GM12872 (cell line): ENCODE measurements around the gene KIAA0513.

Source experiments
- CTCF ChIP-seq: IDR thresholded peaks from 3 replicates; pipeline ENCODE4 v1.5.1; 2011; ENCODE audit warnings: low read depth, mild to moderate bottlenecking, low read length, moderate library complexity; ENCODE audit not compliant: insufficient read depth

KIAA0513 gene

DNA sequence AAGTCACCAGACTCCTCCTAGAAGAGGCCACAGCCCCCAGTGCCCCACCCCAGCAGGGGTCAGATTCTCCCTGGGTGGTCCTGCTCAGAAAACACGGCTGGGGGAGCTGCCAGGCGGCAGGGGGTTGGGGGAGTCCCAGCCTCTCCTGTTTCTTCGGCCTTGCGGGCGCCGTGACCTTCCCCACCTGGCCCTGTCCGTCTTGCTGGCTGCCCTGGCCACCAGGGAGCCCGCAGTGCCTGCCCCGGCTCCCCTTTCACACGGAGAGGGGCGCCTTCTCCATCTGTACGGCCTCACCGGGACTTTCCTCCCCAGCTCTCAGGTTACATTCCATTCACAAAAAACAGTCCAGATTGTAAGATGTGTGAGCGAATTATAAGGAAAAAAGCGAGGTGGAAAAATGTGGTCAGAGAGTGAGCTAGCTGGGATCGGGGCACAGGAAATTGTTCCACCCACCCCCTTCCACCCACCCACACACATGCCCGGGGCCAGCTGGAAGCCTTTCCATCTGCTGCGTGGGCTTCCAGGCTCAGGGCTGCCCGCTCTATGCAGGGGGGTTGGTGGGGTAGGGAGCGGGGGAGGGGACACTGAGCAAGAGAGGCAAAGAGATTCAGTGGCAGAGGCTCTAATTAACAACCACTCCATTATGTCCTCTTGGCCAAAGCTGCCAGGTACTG lies 99.2 kb downstream of the KIAA0513 start:
- TF ChIP-seq CTCF: no peak

DNA sequence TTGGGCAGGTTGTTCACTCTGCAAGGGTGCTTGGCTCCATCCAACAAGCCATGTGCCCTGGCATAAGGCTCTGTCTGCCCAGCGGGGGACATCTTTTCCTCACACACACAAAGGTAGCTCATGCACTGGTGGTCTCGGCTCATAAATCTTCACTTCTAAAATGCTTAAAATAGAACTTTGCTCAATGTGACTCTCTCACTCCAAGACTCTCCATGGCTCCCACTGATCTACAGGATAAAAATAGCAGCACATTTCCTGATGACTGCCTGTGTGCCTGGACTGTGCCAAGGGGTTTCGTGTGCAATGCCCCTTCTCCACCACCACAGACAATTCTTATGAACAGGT lies 99.8 kb downstream of the KIAA0513 start:
- TF ChIP-seq CTCF: no peak

GRCh38 chr16:85128079-85128837 lies 100.7 kb downstream of the KIAA0513 start:
- no peak for TF ChIP-seq CTCF

GRCh38 chr16:85129876-85130704 lies 102.5 kb downstream of the KIAA0513 start:
- no peak for TF ChIP-seq CTCF

- TF ChIP-seq CTCF: no peak
Measured at GRCh38 chr16:85130705-85131028, 103.1 kb downstream of the KIAA0513 start.

GRCh38 chr16:85132456-85133289 lies 105.1 kb downstream of the KIAA0513 start:
- TF ChIP-seq CTCF: no peak

DNA sequence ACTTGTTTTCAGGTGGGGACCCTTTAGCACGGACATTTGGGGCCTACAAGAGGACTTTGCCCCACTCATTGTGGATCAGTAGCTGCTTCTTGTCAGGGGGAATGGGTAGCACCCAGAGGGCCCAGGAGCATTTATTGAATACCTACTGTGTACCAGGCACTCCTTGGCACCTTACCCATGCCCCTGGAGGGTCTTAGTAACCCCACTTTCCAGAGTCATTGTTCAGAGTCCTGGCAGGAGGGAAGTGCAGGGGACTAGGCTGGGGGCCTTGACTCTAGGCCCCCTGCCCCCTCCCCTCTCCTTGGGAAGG lies 105.7 kb downstream of the KIAA0513 start:
- TF ChIP-seq CTCF: no peak
